GM23338 (cell line): ENCODE measurements around the gene TMEM175. TPM values are rescaled to one million over a fixed set of nuclear protein-coding genes. Genes with fewer than 3 reads are reported as not detected.

Experiments
- ATAC-seq: fragments of 200-7000 bp; cut with Tn5 transposase; 3 replicates; pipeline ENCODE4 v1.9.1; 2020
- DNase-seq: peaks from one replicate; pipeline ENCODE4 v3.0.0-alpha.2; 2015; ENCODE audit warnings: low spot score
- H2AFZ ChIP-seq: fragments of 200-600 bp; sonication (generic); 2 replicates; pipeline ENCODE4 v1.8.0; 2016; ENCODE audit warnings: antibody characterized with exemption, mild to moderate bottlenecking, moderate library complexity
- H3F3A ChIP-seq: fragments of 200-600 bp; sonication (generic); replicated peaks from 2 replicates; pipeline ENCODE4 v1.8.0; 2017; ENCODE audit warnings: antibody characterized with exemption, mixed run types, low read depth
- H3K27ac ChIP-seq: fragments of 200-600 bp; sonication (generic); 2 replicates; pipeline ENCODE4 v1.6.1; 2016; ENCODE audit warnings: low read depth
- H3K27me3 ChIP-seq: fragments of 200-600 bp; sonication (generic); 2 replicates; pipeline ENCODE4 v1.8.0; 2016; ENCODE audit warnings: mild to moderate bottlenecking, mixed run types, moderate library complexity; ENCODE audit not compliant: insufficient read depth
- H3K36me3 ChIP-seq: fragments of 200-600 bp; sonication (generic); 2 replicates; pipeline ENCODE4 v1.8.0; 2016; ENCODE audit warnings: mild to moderate bottlenecking; ENCODE audit not compliant: insufficient read depth
- H3K4me1 ChIP-seq: fragments of 200-600 bp; sonication (generic); 2 replicates; pipeline ENCODE4 v1.8.0; 2016; ENCODE audit warnings: mild to moderate bottlenecking, moderate library complexity; ENCODE audit not compliant: insufficient read depth
- H3K4me2 ChIP-seq: fragments of 200-600 bp; sonication (generic); 2 replicates; pipeline ENCODE4 v1.7.1; 2017; ENCODE audit warnings: mixed run types
- H3K4me3 ChIP-seq: fragments of 200-600 bp; sonication (generic); 2 replicates; pipeline ENCODE4 v1.6.1; 2016; ENCODE audit warnings: mixed run types
- H3K79me2 ChIP-seq: fragments of 200-600 bp; sonication (generic); replicated peaks from 2 replicates; pipeline ENCODE4 v1.8.0; 2017; ENCODE audit warnings: mild to moderate bottlenecking; ENCODE audit not compliant: insufficient read depth
- H3K9me2 ChIP-seq: fragments of 200-600 bp; sonication (generic); 2 replicates; pipeline ENCODE4 v1.8.0; 2017; ENCODE audit not compliant: insufficient read depth
- H4K20me1 ChIP-seq: fragments of 200-600 bp; sonication (generic); replicated peaks from 2 replicates; pipeline ENCODE4 v1.8.0; 2017; ENCODE audit warnings: mild to moderate bottlenecking; ENCODE audit not compliant: insufficient read depth
- H3K27ac Mint-ChIP-seq: 2 replicates; pipeline ENCODE4 v1.8.0; 2020; ENCODE audit warnings: inconsistent platforms, mild to moderate bottlenecking, moderate library complexity, mixed read lengths
- H3K27me3 Mint-ChIP-seq: 3 replicates; pipeline ENCODE4 v1.8.0; 2022; ENCODE audit warnings: low read depth, mild to moderate bottlenecking, moderate library complexity, mixed read lengths, inconsistent platforms; ENCODE audit not compliant: insufficient read depth, poor library complexity
- H3K36me3 Mint-ChIP-seq: 3 replicates; pipeline ENCODE4 v1.8.0; 2021; ENCODE audit warnings: low read depth, mild to moderate bottlenecking, inconsistent platforms, moderate library complexity, mixed read lengths
- H3K4me1 Mint-ChIP-seq: 3 replicates; pipeline ENCODE4 v1.8.0; 2020; ENCODE audit warnings: mild to moderate bottlenecking, inconsistent platforms, mixed read lengths
- H3K4me3 Mint-ChIP-seq: 3 replicates; pipeline ENCODE4 v1.8.0; 2021; ENCODE audit warnings: moderate library complexity, mild to moderate bottlenecking, inconsistent platforms, mixed read lengths
- H3K9me3 Mint-ChIP-seq: 3 replicates; pipeline ENCODE4 v1.8.0; 2020; ENCODE audit warnings: moderate library complexity, mild to moderate bottlenecking, inconsistent platforms, mixed read lengths
- CREB1 ChIP-seq: fragments of 250-450 bp; sonication (Bioruptor Pico); IDR thresholded peaks from 2 replicates; pipeline ENCODE4 v1.5.0; 2020; ENCODE audit warnings: low read depth, mild to moderate bottlenecking, moderate library complexity
- CTCF ChIP-seq, 2 experiments: fragments of 200-600 bp in 1 of 2; sonication (generic) in 1 of 2; conservative IDR thresholded peaks; 2 replicates each; pipeline versions ENCODE4 v1.5.1 to v1.6.1; 2016 to 2017; ENCODE audit warnings: antibody characterized with exemption in 2 of 2, low read depth in 2 of 2, mild to moderate bottlenecking in 2 of 2, moderate library complexity in 1 of 2
- ETS1 ChIP-seq: IDR thresholded peaks from 2 replicates; pipeline ENCODE4 v1.6.1; 2016; ENCODE audit warnings: antibody characterized with exemption
- REST ChIP-seq: IDR thresholded peaks from one replicate; pipeline ENCODE4 v1.6.1; 2018; ENCODE audit warnings: antibody characterized with exemption; ENCODE audit not compliant: unreplicated experiment
- STAT1 ChIP-seq: IDR thresholded peaks from one replicate; pipeline ENCODE4 v1.6.1; 2016; ENCODE audit warnings: antibody characterized with exemption; ENCODE audit not compliant: unreplicated experiment
- ZNF114 ChIP-seq: fragments of 250-450 bp; sonication (Bioruptor Pico); IDR thresholded peaks from 2 replicates; pipeline ENCODE4 v1.5.0; 2020; ENCODE audit warnings: mild to moderate bottlenecking, moderate library complexity
- ZNF331 ChIP-seq: fragments of 250-450 bp; sonication (Bioruptor Pico); IDR thresholded peaks from 2 replicates; pipeline ENCODE4 v1.5.0; 2020; ENCODE audit warnings: low read depth, mild to moderate bottlenecking, moderate library complexity
- ZNF462 ChIP-seq: fragments of 250-450 bp; sonication (Bioruptor Pico); IDR thresholded peaks from 2 replicates; pipeline ENCODE4 v1.5.0; 2020; ENCODE audit warnings: mild to moderate bottlenecking, moderate library complexity
- polyA plus RNA-seq: library from polyadenylated mRNA; unstranded; fragments of >200 nt; fragmentation: Nextera tagmentation; extraction: Ambion mirVana; gene quantifications from 2 replicates; pipeline ENCODE4 v1.2.1, GENCODE V29; 2016
- total RNA-seq: library from RNA; depleted of rRNA; stranded (reverse); fragments of >200 nt; shearing (Covaris generic); gene quantifications from 2 replicates; pipeline ENCODE4 v1.2.3, GENCODE V29; 2014

The TMEM175 gene
- total and polyA plus RNA-seq, 2 experiments from 2014 or later = 8.0 to 11.4 TPM

- Histone ChIP-seq H3K27me3 (no peaks in the 10 kb centered on the region), H3K27ac (no peak overlapping the region), H3K9me2 (no peaks in the 10 kb centered on the region), H3K36me3 (no peaks in the 10 kb centered on the region), H3K4me2 (no peak overlapping the region), H3K4me3 (no peak overlapping the region), H3K4me1 (no peaks in the 10 kb centered on the region), H4K20me1 (no peaks in the 10 kb centered on the region; the same call in 1 of the 2 replicates), H3F3A (no peaks in the 10 kb centered on the region), H3K79me2 (no peaks in the 10 kb centered on the region), H2AFZ (no peak overlapping the region)
- no peak overlapping the region for H3K27ac Mint-ChIP-seq
- no peaks in the 10 kb centered on the region for H3K9me3 Mint-ChIP-seq
- H3K36me3 Mint-ChIP-seq = no peaks in the 10 kb centered on the region; the same call in 2 of the 3 replicates
- no peaks in the 10 kb centered on the region for H3K27me3 Mint-ChIP-seq
- ATAC-seq (no peak), DNase-seq (no peak)
- H3K4me3 Mint-ChIP-seq = no peak overlapping the region
- H3K4me1 Mint-ChIP-seq = no peaks in the 10 kb centered on the region
- no peak for TF ChIP-seq CREB1 (CRISPR knock-in tag)
- TF ChIP-seq CTCF (conservative IDR thresholded peaks at IDR 0.05; ENCODE audit: low read depth in 2 of 2) = no peak
- no peak for TF ChIP-seq REST
- no peak for TF ChIP-seq ZNF331 (CRISPR knock-in tag)
- no peak for TF ChIP-seq ETS1
- no peak for TF ChIP-seq STAT1
- TF ChIP-seq ZNF462 (CRISPR knock-in tag) = no peak
- TF ChIP-seq ZNF114 (CRISPR knock-in tag) = no peak
Measured at GRCh38 chr4:958314-958665, 26.0 kb downstream of the TMEM175 start.
